ENCODE data around the gene EYA2. TPM values are rescaled to one million over a fixed set of nuclear protein-coding genes. Genes with fewer than 3 reads are reported as not detected.

The EYA2 gene
- total RNA-seq, 1 donor from 2014 or later = 94.1 TPM

DNA sequence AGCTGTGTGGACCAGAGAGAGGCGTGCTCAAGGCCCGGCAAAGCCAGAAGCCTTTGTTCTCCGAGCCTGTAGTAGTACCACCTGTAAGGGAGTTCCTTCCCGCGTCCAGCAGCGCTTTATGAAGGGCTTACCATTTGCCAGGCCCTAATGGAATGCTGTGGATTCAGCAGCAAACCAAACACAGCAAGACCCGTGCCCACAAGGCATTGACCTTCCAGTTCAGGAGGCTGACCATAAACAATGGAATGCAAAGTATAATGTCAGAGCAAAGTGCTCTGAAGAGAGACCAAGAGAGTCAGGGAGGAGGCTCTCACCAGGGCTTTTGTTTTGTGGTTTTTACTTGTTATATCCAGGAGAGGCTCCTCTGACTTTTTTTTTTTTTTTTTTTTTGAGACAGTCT lies 252.0 kb downstream of the EYA2 start:
- peaks cover 3% of the 10 kb centered on the region for H3K4me1 Mint-ChIP-seq (ENCODE audit: low read depth, unreplicated experiment)
- TF ChIP-seq, protein P1, sequence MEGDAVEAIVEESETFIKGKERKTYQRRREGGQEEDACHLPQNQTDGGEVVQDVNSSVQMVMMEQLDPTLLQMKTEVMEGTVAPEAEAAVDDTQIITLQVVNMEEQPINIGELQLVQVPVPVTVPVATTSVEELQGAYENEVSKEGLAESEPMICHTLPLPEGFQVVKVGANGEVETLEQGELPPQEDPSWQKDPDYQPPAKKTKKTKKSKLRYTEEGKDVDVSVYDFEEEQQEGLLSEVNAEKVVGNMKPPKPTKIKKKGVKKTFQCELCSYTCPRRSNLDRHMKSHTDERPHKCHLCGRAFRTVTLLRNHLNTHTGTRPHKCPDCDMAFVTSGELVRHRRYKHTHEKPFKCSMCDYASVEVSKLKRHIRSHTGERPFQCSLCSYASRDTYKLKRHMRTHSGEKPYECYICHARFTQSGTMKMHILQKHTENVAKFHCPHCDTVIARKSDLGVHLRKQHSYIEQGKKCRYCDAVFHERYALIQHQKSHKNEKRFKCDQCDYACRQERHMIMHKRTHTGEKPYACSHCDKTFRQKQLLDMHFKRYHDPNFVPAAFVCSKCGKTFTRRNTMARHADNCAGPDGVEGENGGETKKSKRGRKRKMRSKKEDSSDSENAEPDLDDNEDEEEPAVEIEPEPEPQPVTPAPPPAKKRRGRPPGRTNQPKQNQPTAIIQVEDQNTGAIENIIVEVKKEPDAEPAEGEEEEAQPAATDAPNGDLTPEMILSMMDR (IDR thresholded peaks at IDR 0.05; ENCODE audit: partially characterized antibody, unreplicated experiment) = no peak
- DNase-seq = no peak
- H3K27me3 Mint-ChIP-seq (ENCODE audit: unreplicated experiment) = peaks cover 2% of the 10 kb centered on the region
- no peak overlapping the region for H3K27ac Mint-ChIP-seq (ENCODE audit: unreplicated experiment)
- no peak overlapping the region for H3K4me3 Mint-ChIP-seq (ENCODE audit: unreplicated experiment)
- peaks cover 3% of the 10 kb centered on the region for H3K36me3 Mint-ChIP-seq (ENCODE audit: unreplicated experiment)
- H3K9me3 Mint-ChIP-seq (ENCODE audit: unreplicated experiment) = no peaks in the 10 kb centered on the region

DNA sequence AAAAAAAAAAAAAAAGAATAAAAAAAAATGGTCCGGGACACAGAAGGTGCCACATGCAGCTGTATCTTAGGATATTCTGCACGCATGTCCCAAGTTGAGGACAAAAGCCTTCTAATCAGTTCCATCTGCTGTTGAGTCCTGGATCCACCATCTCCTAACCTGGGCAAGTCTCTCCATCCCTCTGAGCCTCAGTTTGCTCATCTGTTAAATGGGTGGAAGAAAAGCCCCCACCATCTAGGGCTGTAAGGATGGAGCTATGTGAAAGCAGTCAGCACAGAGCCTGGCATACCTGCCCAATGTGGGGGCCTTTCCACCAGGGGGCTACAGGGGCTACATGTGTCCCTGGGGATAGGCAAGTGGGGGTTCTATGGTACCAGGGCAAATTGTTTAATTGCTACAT lies 253.4 kb downstream of the EYA2 start:
- Mint-ChIP-seq H3K27me3 (ENCODE audit: unreplicated experiment) (peaks cover 5% of the 10 kb centered on the region), H3K4me1 (ENCODE audit: low read depth, unreplicated experiment) (peaks cover 3% of the 10 kb centered on the region), H3K4me3 (ENCODE audit: unreplicated experiment) (no peak overlapping the region), H3K27ac (ENCODE audit: unreplicated experiment) (no peak overlapping the region), H3K9me3 (ENCODE audit: unreplicated experiment) (no peaks in the 10 kb centered on the region), H3K36me3 (ENCODE audit: unreplicated experiment) (no peaks in the 10 kb centered on the region)
- TF ChIP-seq, protein P1 (IDR thresholded peaks at IDR 0.05; ENCODE audit: partially characterized antibody, unreplicated experiment) = no peak
- DNase-seq = no peak

DNA sequence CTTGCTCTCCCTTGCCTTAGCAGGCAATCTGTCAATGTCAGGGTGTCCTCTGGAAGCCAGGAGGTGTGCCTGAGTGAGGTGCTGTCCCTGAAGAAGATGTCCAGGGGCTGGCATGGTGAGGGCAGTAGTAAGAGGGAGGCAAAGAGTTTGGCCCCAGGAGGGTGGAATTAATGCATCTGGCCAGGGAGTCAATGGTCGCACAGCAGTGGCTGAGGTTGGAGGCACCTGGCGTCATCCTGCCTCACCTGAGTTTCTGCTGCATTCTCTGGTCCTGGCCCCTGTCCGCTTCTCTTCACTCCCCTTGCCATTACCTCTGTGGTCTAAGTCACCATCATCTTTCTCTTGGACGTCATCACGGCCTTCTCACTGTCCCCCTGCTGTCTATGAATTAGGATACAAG lies 255.3 kb downstream of the EYA2 start:
- Mint-ChIP-seq H3K9me3 (ENCODE audit: unreplicated experiment) (no peaks in the 10 kb centered on the region), H3K27ac (ENCODE audit: unreplicated experiment) (no peak overlapping the region), H3K4me3 (ENCODE audit: unreplicated experiment) (no peak overlapping the region), H3K4me1 (ENCODE audit: low read depth, unreplicated experiment) (no peaks in the 10 kb centered on the region), H3K27me3 (ENCODE audit: unreplicated experiment) (peaks cover 5% of the 10 kb centered on the region), H3K36me3 (ENCODE audit: unreplicated experiment) (no peaks in the 10 kb centered on the region)
- TF ChIP-seq, protein P1 (IDR thresholded peaks at IDR 0.05; ENCODE audit: partially characterized antibody, unreplicated experiment) = no peak
- no peak for DNase-seq

DNA sequence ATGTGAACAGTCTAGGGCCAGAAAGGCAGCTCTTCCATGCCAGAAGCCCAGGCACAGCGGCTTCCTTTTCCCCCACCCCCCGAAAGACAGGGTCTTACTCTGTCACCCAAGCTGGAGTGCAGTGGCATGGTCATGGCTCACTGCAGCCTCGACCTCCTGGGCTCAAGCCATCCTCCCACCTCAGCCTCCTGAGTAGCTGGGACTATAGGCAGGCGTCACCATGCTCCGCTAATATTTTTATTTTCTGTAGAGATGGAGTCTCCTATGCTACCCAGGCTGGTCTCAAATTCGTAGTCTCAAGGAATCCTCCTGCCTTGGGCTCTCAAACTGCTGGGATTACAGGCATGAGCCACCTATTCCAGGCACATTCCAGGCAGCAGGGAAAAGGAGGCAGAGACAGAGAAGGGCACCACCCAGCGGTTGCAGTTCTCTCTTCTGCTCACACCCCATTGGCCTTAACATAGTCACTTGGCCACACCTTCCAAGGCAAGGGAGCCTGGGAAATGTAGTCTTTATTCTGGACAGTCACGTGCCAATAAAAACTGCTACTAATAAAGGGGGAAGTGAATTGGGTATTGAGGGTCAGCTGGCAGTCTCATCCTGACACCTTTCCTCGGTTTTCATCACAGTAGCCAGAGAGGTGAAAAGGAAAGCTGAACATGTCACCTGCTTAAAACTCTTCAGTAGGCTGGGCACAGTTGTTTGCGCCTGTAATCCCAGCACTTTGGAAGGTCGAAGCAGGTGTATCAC lies 255.9 kb downstream of the EYA2 start:
- DNase-seq = peak; percentile 79
- H3K27ac Mint-ChIP-seq (ENCODE audit: unreplicated experiment) = no peak overlapping the region
- TF ChIP-seq, protein P1 (IDR thresholded peaks at IDR 0.05; ENCODE audit: partially characterized antibody, unreplicated experiment) = peak; percentile 70
- H3K27me3 Mint-ChIP-seq (ENCODE audit: unreplicated experiment) = peaks cover 5% of the 10 kb centered on the region
- H3K4me1 Mint-ChIP-seq (ENCODE audit: low read depth, unreplicated experiment) = no peaks in the 10 kb centered on the region
- H3K36me3 Mint-ChIP-seq (ENCODE audit: unreplicated experiment) = no peaks in the 10 kb centered on the region
- no peaks in the 10 kb centered on the region for H3K9me3 Mint-ChIP-seq (ENCODE audit: unreplicated experiment)
- H3K4me3 Mint-ChIP-seq (ENCODE audit: unreplicated experiment) = no peak overlapping the region

DNA sequence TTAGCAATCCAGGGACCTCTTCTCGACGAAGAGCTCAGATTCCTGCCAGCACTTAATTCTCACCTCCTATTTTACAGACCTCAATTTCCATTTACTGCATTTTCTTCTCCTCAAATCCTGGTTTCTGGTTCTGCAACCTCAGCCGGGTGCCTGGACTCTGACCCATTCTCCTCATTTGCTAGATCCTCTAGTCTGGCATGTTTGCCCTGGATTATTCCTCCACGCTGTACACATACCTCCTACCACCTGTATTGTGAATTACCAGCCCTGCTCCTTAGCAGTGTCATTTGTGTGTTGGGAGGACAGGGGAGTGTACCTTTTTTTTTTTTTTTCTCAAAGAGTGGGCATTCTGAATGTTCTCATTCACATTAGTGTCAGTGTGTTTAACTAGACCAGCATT lies 257.4 kb downstream of the EYA2 start:
- no peaks in the 10 kb centered on the region for H3K36me3 Mint-ChIP-seq (ENCODE audit: unreplicated experiment)
- H3K4me3 Mint-ChIP-seq (ENCODE audit: unreplicated experiment) = no peak overlapping the region
- no peak for DNase-seq
- H3K27me3 Mint-ChIP-seq (ENCODE audit: unreplicated experiment) = peaks cover 5% of the 10 kb centered on the region
- no peaks in the 10 kb centered on the region for H3K4me1 Mint-ChIP-seq (ENCODE audit: low read depth, unreplicated experiment)
- no peak overlapping the region for H3K27ac Mint-ChIP-seq (ENCODE audit: unreplicated experiment)
- H3K9me3 Mint-ChIP-seq (ENCODE audit: unreplicated experiment) = no peaks in the 10 kb centered on the region
- TF ChIP-seq, protein P1 (IDR thresholded peaks at IDR 0.05; ENCODE audit: partially characterized antibody, unreplicated experiment) = no peak

Data from glutamatergic neuron (in vitro differentiated cells).